BJ (cell line): ENCODE results near the gene CHST12. TPM values are rescaled to one million over a fixed set of nuclear protein-coding genes. Genes with fewer than 3 reads are reported as not detected.

Experiments
- CTCF ChIA-PET: fragments of 350-600 bp; formaldehyde crosslinking; extraction: SDS; loops from one replicate; lab custom pipeline; 2021; ENCODE audit warnings: antibody characterized with exemption, inconsistent platforms; lab: Yijun Ruan, JAX
- POLR2A ChIA-PET: fragments of 300-600 bp; sonication (Branson Sonifier 250); formaldehyde crosslinking; extraction: SDS; loops from one replicate; lab custom pipeline; 2021; ENCODE audit warnings: antibody characterized with exemption; lab: Charles Lee
- DNase-seq: peaks from one replicate; pipeline ENCODE4 v3.0.0-alpha.2; 2011; ENCODE audit warnings: low read depth
- H3K27me3 ChIP-seq: 2 replicates; pipeline ENCODE4 v1.6.0; 2011; ENCODE audit warnings: low read length; ENCODE audit not compliant: control insufficient read depth, insufficient read depth
- H3K36me3 ChIP-seq: 2 replicates; pipeline ENCODE4 v1.5.1; 2011; ENCODE audit warnings: low read length; ENCODE audit not compliant: control insufficient read depth, insufficient read depth
- H3K4me3 ChIP-seq: 2 replicates; pipeline ENCODE4 v1.5.1; 2011; ENCODE audit warnings: low read depth, mild to moderate bottlenecking, control low read depth, low read length
- polyA plus RNA-seq: library from polyadenylated mRNA; depleted of rRNA; stranded (reverse); fragments of >200 nt; gene quantifications from 2 replicates; pipeline ENCODE4 v1.2.3, GENCODE V29; 2011
- TF ChIP-seq, protein P1 (sequence below): IDR thresholded peaks from 2 replicates; pipeline ENCODE4 v1.5.1; 2011; ENCODE audit warnings: low read depth, mild to moderate bottlenecking, control low read depth, inconsistent platforms, low read length, moderate library complexity; ENCODE audit not compliant: insufficient read depth

CHST12 gene
- polyA plus RNA-seq, 1 experiment = 18.4 TPM

DNA sequence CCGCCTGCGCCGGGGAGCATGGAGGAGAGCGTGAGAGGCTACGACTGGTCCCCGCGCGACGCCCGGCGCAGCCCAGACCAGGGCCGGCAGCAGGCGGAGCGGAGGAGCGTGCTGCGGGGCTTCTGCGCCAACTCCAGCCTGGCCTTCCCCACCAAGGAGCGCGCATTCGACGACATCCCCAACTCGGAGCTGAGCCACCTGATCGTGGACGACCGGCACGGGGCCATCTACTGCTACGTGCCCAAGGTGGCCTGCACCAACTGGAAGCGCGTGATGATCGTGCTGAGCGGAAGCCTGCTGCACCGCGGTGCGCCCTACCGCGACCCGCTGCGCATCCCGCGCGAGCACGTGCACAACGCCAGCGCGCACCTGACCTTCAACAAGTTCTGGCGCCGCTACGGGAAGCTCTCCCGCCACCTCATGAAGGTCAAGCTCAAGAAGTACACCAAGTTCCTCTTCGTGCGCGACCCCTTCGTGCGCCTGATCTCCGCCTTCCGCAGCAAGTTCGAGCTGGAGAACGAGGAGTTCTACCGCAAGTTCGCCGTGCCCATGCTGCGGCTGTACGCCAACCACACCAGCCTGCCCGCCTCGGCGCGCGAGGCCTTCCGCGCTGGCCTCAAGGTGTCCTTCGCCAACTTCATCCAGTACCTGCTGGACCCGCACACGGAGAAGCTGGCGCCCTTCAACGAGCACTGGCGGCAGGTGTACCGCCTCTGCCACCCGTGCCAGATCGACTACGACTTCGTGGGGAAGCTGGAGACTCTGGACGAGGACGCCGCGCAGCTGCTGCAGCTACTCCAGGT, 29.7 kb downstream of the CHST12 start:
- CTCF ChIA-PET = interaction anchor here (1.0 kb wide), 1 partner anchor 18 kb away, joined by 3 read pairs; no protein-coding TSS in a partner anchor
- H3K36me3 ChIP-seq = peaks cover 12% of the 10 kb centered on the region
- H3K4me3 ChIP-seq = no peak overlapping the region
- TF ChIP-seq, protein P1, sequence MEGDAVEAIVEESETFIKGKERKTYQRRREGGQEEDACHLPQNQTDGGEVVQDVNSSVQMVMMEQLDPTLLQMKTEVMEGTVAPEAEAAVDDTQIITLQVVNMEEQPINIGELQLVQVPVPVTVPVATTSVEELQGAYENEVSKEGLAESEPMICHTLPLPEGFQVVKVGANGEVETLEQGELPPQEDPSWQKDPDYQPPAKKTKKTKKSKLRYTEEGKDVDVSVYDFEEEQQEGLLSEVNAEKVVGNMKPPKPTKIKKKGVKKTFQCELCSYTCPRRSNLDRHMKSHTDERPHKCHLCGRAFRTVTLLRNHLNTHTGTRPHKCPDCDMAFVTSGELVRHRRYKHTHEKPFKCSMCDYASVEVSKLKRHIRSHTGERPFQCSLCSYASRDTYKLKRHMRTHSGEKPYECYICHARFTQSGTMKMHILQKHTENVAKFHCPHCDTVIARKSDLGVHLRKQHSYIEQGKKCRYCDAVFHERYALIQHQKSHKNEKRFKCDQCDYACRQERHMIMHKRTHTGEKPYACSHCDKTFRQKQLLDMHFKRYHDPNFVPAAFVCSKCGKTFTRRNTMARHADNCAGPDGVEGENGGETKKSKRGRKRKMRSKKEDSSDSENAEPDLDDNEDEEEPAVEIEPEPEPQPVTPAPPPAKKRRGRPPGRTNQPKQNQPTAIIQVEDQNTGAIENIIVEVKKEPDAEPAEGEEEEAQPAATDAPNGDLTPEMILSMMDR = no peak
- H3K27me3 ChIP-seq = no peaks in the 10 kb centered on the region
- no peak for DNase-seq
- POLR2A ChIA-PET = no interaction called here

DNA sequence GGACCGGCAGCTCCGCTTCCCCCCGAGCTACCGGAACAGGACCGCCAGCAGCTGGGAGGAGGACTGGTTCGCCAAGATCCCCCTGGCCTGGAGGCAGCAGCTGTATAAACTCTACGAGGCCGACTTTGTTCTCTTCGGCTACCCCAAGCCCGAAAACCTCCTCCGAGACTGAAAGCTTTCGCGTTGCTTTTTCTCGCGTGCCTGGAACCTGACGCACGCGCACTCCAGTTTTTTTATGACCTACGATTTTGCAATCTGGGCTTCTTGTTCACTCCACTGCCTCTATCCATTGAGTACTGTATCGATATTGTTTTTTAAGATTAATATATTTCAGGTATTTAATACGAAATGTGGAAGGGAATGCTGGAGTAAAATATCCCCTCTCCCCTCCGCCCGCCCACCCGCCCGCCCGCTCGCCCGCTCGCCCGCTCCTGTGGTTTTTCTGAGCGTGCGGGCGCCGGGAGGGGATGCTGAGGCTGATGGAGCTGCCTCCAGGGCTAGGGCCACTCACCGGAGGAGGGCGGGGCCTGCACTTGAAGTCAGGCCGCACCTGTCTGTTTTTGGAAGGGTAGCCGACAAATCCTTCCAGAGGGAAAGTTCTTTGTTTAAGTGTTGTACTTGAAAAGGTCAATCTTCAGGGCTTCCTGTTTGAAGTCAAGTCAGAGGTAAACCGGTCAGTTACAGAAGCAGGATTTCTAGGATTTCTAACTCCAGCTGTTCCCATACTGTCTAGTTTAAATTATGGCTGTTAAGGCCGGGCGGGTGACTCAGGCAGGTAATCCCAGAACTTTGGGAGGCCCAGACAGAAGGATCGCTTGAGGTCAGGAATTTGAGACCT, 30.5 kb downstream of the CHST12 start:
- ChIA-PET POLR2A (no interaction called here), CTCF (no interaction called here)
- DNase-seq = no peak
- Histone ChIP-seq H3K27me3 (no peaks in the 10 kb centered on the region), H3K36me3 (peaks cover 12% of the 10 kb centered on the region), H3K4me3 (no peak overlapping the region)
- TF ChIP-seq, protein P1 = no peak

DNA sequence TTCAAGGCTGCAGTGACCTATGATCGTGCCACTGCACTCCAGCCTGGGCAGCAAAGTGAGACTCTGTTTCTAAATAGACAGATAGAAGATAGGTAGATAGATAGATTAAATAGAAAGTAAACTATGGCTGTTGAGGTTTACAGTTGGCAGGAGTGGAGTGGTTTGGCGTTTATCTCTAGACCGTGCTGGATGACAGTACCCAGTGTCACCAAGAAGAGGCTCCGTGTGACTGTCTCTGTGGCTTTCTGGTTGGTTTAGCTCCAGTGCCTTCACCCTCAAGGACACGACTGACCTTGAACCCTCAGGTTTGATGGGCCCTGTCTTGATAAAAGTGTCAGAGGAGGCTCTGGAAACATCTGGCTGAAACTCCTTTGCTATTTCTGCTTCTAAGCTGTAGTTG, 31.7 kb downstream of the CHST12 start:
- TF ChIP-seq, protein P1 = no peak
- Histone ChIP-seq H3K27me3 (no peaks in the 10 kb centered on the region), H3K4me3 (no peak overlapping the region), H3K36me3 (peaks cover 12% of the 10 kb centered on the region)
- no peak for DNase-seq
- CTCF ChIA-PET = interaction anchor here (0.7 kb wide), 1 partner anchor 251 kb away, joined by 3 read pairs; no protein-coding TSS in a partner anchor
- POLR2A ChIA-PET = no interaction called here

DNA sequence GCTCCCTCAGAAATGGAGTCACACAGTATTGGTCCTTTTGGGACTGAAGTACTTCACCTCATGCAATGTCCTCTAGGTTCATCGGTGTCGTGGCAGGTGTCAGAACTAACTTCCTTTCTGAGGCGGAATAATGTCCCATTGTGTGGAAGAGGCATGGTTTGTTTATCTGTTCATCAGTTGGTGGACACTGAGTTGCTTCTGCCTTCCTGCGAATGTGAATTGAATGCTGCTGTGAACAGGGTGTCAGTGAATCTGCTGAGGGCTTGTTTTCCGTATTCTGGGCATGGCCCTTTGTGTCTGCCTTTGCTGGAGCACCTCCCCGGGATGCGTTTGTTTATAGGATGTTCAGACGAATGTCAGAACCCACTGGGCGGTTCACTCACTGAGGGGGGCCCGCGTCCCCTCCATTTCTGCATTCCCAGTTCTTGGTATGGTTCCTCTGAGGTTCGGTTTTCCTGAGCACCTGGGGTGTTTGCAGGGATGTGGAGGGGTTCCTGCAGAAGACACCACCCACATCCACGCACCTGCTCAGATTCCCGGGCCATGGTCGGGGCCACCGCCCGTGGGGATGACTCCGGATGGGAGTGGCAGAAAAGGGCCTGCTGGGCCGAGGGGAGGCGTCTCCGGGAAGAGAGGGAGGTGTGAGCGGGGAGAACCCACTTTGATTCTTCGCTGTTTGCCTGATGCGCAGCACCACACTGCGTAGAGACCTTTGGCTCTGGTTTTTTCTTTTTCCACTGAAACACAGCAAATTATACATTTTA, 33.1 kb downstream of the CHST12 start:
- H3K4me3 ChIP-seq = no peak overlapping the region
- CTCF ChIA-PET = no interaction called here
- DNase-seq = no peak
- POLR2A ChIA-PET = no interaction called here
- H3K36me3 ChIP-seq = peaks cover 12% of the 10 kb centered on the region
- TF ChIP-seq, protein P1 = no peak
- H3K27me3 ChIP-seq = no peaks in the 10 kb centered on the region
